NCI-H460 (cell line): Measurements from ENCODE around the gene RARRES2. TPM values are rescaled to one million over a fixed set of nuclear protein-coding genes. Genes with fewer than 3 reads are reported as not detected.

Source experiments
- DNase-seq: peaks from one replicate; pipeline ENCODE4 v3.0.0-alpha.2; 2016; ENCODE audit warnings: low read depth; ENCODE audit errors: extremely low read depth
- total RNA-seq: library from RNA; depleted of rRNA; stranded (reverse); fragments of >200 nt; shearing (Covaris generic); gene quantifications from 2 replicates; pipeline ENCODE4 v1.2.3, GENCODE V29; 2014

Gene RARRES2
- total RNA-seq, 1 experiment from 2014 or later, result not detected

GRCh38 chr7:150377635-150378034 lies 36.2 kb upstream of the RARRES2 start:
- DNase-seq, result no peak

DNA sequence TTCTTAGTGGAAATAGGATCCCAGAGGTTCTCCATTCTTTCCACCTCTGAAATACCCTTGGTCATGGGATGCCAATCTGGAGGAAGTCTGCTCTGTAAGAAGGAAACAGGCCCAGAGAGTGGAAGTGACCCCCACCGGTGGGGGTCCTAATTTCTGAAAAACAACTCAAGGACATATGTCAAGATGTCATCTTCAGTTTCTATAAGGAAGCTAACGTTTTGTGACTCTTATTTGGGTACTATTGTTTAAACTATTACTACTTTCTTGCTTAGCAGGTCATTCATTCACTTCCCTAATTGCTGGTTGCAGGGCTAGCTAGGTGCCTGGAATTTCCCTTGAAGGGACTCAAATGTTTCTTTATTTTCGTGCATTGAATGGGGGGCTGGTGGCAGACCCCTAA lies 35.8 kb upstream of the RARRES2 start:
- no peak for DNase-seq

GRCh38 chr7:150376560-150376959 lies 35.1 kb upstream of the RARRES2 start:
- no peak for DNase-seq

DNA sequence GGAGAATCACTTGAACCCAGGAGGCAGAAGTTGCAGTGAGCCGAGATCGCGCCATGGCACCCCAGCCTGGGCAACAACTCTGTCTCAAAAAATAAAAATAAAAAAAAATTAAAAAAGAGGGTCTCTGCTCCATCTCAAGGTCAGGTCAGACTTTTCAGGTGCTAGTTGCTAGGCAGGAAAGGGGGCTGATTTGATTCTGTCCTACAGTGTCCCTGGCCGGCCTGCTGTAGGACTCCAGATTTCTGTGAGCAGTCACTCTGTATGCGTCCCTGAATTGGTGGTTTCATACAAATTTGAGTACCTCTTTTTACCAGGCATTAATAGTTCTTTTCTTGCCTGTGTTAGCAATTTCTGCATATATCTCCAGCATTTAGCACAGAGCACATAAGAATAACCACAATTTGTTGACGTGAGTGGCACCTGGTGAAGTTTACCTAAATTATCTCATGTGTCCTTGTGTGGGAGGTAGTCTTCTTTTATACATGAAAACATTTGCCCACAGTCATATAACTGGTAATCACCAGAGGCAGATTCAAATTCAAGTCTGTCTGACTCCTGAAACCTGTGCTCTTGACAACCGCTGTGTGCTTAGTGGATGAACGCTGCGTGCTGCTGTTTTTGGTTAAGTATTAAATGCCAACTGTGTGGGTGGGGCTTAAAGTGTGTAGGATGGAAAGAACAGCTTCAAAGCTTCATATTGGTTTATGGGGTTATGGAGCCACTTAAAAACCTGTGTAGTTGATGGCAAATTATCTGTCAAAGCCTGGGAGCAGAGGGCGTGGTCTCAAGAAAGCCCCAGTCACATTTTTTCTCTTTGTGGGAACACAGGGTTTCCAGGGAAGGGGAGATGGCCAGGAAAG lies 34.5 kb upstream of the RARRES2 start:
- no peak for DNase-seq

DNA sequence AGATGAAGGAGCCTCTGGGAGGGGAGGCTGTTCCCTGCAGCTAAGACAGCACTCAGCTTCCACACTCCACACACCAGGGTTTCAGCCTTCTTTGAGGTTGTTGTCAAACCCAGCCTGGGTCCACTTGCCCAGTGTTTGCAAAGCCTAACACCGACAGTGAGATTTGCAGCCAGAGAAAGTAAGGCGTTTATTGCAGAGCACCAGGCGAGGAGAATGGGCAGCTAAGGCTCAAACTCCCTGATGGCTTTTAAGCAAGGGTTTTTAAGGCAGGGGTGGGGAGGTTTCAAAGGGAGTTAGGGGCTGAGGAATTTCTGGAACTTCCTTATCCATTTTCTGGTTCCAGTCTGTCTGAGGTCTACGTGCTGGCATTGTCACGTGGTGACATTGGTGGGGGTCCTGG lies 33.0 kb upstream of the RARRES2 start:
- DNase-seq, result no peak

- DNase-seq, result no peak
Measured at GRCh38 chr7:150374026-150374425, 32.6 kb upstream of the RARRES2 start.

DNA sequence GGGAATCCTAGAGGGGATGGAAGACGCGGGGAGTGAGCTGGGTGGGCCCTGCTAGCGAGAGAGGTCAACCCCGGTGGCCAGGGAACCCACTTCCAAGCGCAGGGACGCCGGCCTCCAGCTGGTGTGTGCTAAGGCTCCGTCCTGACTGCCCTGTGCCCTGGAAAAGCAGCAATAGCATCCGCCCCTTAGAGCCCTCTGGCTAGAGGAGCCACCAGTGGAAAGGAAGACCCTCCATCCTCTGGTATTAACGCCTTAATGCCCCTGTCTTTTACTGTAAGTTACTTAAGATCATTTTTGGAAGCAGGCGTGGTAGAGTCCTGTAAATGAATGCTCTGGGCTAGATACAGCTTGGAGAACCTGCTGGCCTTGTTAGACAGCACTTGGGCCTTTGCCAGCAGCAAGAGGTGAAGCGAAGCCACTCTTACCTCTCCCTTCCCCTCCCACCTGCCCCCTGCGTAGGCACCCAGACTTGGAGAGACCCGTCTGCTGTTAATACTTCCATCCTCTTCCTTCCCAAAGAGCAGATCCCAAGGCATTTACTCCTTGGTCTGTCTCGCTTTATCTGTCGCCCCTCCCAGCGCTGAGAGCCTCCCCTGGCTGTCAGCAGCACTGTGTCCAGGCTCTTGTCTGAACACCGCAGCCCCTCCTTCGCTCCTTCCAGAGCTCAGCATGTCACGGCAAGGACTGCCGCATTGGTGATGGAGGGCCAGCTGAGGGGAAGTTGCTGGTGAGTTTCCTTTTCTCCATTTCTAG lies 31.8 kb upstream of the RARRES2 start:
- no peak for DNase-seq

DNA sequence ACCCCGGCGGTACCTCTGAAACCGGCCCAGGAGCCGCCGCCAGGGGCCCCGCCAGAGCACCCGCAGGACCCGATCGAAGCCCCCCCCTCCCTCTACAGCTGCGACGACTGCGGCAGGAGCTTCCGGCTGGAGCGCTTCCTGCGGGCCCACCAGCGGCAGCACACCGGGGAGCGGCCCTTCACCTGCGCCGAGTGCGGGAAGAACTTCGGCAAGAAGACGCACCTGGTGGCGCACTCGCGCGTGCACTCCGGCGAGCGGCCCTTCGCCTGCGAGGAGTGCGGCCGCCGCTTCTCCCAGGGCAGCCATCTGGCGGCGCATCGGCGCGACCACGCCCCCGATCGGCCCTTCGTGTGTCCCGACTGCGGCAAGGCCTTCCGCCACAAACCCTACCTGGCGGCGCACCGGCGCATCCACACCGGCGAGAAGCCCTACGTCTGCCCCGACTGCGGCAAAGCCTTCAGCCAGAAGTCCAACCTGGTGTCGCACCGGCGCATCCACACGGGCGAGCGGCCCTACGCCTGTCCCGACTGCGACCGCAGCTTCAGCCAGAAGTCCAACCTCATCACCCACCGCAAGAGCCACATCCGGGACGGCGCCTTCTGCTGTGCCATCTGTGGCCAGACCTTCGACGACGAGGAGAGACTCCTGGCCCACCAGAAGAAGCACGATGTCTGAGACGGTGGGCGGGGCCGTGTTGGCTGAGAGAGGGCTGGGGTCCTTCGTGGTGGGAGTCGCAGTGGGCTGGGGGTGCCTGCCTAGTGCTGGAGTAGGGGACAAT lies 31.0 kb upstream of the RARRES2 start:
- no peak for DNase-seq

- no peak for DNase-seq
Measured at GRCh38 chr7:150371996-150372270, 30.5 kb upstream of the RARRES2 start.

DNA sequence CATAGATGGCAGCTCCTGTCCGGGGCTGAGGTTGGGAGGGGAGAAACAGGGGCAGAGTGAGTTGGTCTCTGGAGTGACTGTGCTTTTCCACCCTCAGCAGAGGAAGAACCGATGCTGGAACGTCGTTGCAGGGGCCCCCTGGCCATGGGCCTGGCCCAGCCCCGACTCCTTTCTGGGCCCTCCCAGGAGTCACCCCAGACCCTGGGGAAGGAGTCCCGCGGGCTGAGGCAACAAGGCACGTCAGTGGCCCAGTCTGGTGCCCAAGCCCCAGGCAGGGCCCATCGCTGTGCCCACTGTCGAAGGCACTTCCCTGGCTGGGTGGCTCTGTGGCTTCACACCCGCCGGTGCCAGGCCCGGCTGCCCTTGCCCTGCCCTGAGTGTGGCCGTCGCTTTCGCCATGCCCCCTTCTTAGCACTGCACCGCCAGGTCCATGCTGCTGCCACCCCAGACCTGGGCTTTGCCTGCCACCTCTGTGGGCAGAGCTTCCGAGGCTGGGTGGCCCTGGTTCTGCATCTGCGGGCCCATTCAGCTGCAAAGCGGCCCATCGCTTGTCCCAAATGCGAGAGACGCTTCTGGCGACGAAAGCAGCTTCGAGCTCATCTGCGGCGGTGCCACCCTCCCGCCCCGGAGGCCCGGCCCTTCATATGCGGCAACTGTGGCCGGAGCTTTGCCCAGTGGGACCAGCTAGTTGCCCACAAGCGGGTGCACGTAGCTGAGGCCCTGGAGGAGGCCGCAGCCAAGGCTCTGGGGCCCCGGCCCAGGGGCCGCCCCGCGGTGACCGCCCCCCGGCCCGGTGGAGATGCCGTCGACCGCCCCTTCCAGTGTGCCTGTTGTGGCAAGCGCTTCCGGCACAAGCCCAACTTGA lies 29.9 kb upstream of the RARRES2 start:
- no peak for DNase-seq

GRCh38 chr7:150370612-150371071 lies 29.2 kb upstream of the RARRES2 start:
- no peak for DNase-seq

DNA sequence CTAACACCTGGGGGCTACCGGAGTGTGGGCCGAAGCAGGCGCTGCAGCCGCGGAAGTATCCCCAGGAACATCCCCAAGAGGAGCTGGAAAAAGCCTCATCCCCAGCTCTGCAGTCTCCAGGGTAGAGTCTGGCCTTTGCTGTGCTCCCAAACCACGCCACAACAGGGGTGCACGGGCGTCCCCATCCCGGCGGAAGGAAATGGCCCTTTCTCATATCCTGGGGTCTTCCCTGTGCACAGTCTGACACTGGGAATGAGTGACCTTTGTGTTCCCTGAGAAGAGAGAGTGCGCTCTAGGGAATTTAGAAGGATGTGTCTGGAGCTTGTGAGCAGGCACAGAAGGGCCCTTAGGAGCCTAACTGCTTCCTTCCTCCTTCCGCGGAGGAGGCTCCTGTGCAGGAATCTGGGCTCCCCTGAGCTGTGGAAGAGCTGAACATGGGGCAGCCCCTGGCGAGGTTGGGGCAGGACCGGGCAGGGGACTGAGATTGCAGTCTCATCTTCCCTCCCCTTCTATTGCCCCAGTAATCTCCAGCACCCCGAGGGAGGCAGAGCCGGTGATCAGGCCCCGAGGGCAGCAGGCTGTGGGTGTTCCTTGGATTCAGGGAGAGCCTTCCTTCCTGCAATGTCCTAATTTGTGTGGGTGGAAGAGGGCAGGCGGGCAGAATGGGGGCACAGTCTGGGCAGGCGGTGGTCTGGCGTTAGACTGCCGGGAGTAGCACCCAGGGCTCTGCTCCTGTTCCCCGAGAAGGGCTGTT lies 28.5 kb upstream of the RARRES2 start:
- DNase-seq, result no peak

GRCh38 chr7:150368884-150369747 lies 27.7 kb upstream of the RARRES2 start:
- DNase-seq, result peak; percentile 54

DNA sequence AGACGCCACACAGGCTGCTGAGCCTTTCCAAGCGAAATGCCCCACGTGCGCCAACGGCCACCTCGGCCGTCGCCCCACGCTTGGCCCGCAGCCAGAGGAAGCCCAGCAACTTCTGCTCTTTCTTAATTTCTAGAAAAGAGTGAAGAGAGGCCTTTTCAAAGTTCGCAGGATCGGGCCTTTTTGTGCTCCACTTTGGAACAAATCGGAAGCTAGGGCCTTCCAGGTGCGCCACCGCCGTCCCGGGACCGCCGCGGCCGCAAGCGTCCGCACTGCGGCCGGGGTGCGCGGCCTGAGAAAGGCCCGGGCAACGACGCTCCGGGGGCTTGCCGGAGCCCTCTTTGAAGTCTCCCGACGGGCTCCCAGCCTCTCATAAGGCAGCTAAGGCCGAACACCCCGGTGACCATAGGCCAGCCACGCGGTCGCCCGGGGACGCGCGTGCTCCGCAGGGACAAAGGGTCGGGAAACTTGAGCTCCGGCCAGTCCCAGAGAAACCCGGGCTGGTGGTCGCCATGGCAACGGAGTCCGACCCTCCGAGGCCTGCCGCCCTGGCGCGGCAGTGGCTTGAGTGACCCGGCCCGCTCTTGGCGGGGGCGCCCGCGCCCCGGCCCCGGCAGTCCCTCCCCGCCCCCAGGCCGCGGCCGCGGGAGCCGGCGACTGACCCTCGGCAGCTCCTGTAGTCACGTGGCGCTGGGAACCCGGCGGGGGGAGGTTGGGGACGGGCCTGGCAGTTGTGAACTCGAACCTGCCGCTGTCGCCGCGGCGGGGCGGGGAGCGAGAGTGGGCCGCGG lies 26.9 kb upstream of the RARRES2 start, which contains the start of gene REPIN1:
REPIN1 (plus strand) TSS at position 727 of the 788 bp plus-strand sequence. CDS start 890 bp downstream, outside the sequence.
- peak; percentile 85 for DNase-seq

GRCh38 chr7:150367677-150368095 lies 26.3 kb upstream of the RARRES2 start:
- DNase-seq, result no peak

GRCh38 chr7:150365673-150366398 lies 24.4 kb upstream of the RARRES2 start:
- no peak for DNase-seq

DNA sequence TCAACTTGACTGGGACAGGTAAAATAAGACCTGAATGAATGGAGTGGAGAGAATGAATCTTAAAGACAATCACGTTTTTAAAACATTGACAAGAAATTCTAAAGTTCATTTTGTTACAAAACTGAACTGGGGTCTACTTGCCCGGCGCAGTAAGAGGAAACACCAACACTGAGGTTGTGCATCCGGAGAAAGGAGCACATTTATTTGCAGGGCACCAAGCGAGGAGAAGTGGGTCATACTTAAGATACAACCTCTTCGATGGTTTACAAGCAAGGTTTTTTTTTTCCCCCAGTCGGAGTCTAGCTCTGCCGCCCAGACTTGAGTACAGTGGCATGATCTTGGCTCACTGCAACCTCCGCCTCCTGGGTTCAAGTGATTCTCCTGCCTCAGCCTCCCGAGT lies 23.8 kb upstream of the RARRES2 start:
- no peak for DNase-seq
